ENCODE measurements around the gene PLB1. TPM values are rescaled to one million over a fixed set of nuclear protein-coding genes. Genes with fewer than 3 reads are reported as not detected.

The PLB1 gene
- total RNA-seq, 4 donors from 2014 or later = 1.1 to 6.5 (median 2.3) TPM

DNA sequence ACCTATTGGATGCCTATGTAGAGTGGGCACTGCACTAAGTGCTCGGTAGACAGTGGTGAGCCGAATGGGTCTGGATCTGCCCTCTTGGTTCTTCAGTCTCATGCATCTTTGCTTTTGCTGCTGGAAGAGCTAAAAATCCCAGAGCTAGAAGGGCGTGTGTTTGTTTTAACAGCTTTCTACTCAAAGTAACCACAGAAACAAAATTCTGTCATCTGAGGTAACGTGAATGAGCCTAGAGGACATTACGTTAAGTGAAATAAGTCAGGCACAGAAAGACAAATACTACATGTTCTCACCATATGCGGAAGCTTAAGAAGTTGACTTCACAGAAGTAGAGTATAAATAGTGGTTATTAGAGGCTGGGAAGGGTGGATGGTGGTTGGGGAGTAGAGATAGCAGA lies 119.8 kb downstream of the PLB1 start:
- intact Hi-C loops (cut with DNase I) = no loop called here
- Histone ChIP-seq H3K4me3 (no peak overlapping the region), H3K27ac (peak overlapping the region in 3 of 4 donors; percentile 82 to 88 (median 88)), H3K4me1 (peaks cover 17 to 87% (median 30%) of the 10 kb centered on the region in 3 donors), H3K9me3 (no peaks in the 10 kb centered on the region), H3K27me3 (no peaks in the 10 kb centered on the region), H3K36me3 (no peaks in the 10 kb centered on the region)
- DNase-seq = no peak
- no peak for TF ChIP-seq POLR2A (IDR thresholded peaks at IDR 0.05)
- TF ChIP-seq, protein P1, sequence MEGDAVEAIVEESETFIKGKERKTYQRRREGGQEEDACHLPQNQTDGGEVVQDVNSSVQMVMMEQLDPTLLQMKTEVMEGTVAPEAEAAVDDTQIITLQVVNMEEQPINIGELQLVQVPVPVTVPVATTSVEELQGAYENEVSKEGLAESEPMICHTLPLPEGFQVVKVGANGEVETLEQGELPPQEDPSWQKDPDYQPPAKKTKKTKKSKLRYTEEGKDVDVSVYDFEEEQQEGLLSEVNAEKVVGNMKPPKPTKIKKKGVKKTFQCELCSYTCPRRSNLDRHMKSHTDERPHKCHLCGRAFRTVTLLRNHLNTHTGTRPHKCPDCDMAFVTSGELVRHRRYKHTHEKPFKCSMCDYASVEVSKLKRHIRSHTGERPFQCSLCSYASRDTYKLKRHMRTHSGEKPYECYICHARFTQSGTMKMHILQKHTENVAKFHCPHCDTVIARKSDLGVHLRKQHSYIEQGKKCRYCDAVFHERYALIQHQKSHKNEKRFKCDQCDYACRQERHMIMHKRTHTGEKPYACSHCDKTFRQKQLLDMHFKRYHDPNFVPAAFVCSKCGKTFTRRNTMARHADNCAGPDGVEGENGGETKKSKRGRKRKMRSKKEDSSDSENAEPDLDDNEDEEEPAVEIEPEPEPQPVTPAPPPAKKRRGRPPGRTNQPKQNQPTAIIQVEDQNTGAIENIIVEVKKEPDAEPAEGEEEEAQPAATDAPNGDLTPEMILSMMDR (IDR thresholded peaks at IDR 0.05) = no peak
- 70 to 84% methylated on average over 6 of the region's 6 CpGs for WGBS, 2 donors

DNA sequence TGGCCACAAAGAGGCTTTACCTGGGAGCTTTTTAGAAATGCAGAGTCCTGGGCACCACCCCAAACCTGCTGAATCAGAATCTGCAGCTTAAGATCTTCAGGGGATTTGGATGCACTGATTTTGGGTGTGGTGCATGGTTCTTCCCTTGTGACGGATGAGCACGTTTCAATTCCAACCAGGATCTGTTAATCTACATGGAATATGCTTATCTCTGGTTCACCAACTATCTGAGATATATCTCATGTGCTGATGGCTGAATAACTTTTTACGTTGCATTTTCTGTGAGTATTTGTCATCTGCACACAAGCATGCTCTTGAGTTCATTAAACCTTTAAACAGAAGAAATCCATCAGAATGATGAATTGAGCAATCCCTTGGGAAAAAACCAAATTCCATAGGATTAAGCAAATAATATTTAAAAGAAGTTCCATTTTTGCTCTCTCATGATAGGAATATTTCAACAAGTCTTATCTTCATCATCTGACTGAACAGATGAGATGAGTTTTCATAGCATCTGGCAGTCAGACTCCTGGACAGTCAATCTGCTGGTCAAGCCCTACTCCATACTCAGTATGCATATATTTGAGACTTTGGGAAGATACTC lies 120.6 kb downstream of the PLB1 start:
- Histone ChIP-seq H3K27ac (peak overlapping the region in 2 of 4 donors; percentile 88), H3K27me3 (no peaks in the 10 kb centered on the region), H3K9me3 (no peaks in the 10 kb centered on the region), H3K4me1 (peaks cover 24 to 88% (median 33%) of the 10 kb centered on the region in 3 donors), H3K36me3 (no peaks in the 10 kb centered on the region), H3K4me3 (no peak overlapping the region)
- intact Hi-C loops (cut with DNase I) = no loop called here
- no peak for DNase-seq
- 31 to 34% methylated on average over 3 of the region's 3 CpGs for WGBS, 2 donors
- TF ChIP-seq, protein P1 (IDR thresholded peaks at IDR 0.05) = no peak
- no peak for TF ChIP-seq POLR2A (IDR thresholded peaks at IDR 0.05)

DNA sequence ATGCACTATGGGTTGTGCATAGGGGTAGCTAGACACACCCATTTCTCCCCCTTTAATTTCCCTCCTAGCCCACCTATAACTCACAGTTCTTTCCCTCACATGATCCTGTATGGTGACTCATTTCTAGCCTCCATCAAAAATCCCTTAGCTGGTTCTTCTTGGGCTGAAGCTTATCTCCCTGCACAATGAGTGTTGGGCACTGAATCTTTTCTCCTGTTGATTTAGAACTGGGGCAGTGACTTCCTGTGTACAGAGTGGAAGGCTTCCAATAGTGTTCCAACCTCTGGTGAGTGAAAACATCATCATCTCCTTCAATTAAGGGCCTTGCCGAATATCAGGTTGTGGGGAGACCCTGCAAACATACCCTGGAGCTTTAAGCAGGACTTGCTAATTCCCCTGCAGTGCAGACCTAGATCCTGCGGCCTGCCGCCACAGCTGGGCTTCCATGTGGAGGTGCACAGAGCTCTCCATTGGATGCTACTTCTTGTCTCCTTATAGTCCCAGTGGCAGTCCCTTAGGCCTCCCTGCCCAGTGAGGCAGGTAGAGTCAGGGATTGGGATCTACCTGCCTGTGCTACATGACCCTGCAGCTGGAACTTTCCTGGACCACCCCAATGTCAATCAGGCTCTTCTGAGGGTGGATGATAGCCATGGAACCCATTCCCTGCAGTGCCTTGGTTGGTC lies 121.8 kb downstream of the PLB1 start:
- no peak overlapping the region for H3K4me3 ChIP-seq
- 91 to 100% methylated on average over 3 of the region's 3 CpGs for whole genome bisulfite sequencing, 2 donors
- no peak for DNase-seq
- no peaks in the 10 kb centered on the region for H3K9me3 ChIP-seq
- no peaks in the 10 kb centered on the region for H3K27me3 ChIP-seq
- no peak for TF ChIP-seq POLR2A (IDR thresholded peaks at IDR 0.05)
- no peaks in the 10 kb centered on the region for H3K36me3 ChIP-seq
- peaks cover 24 to 99% (median 42%) of the 10 kb centered on the region in 3 donors for H3K4me1 ChIP-seq
- intact Hi-C loops (cut with DNase I) = no loop called here
- H3K27ac ChIP-seq = peak overlapping the region; percentile 24 to 90 (median 35)

DNA sequence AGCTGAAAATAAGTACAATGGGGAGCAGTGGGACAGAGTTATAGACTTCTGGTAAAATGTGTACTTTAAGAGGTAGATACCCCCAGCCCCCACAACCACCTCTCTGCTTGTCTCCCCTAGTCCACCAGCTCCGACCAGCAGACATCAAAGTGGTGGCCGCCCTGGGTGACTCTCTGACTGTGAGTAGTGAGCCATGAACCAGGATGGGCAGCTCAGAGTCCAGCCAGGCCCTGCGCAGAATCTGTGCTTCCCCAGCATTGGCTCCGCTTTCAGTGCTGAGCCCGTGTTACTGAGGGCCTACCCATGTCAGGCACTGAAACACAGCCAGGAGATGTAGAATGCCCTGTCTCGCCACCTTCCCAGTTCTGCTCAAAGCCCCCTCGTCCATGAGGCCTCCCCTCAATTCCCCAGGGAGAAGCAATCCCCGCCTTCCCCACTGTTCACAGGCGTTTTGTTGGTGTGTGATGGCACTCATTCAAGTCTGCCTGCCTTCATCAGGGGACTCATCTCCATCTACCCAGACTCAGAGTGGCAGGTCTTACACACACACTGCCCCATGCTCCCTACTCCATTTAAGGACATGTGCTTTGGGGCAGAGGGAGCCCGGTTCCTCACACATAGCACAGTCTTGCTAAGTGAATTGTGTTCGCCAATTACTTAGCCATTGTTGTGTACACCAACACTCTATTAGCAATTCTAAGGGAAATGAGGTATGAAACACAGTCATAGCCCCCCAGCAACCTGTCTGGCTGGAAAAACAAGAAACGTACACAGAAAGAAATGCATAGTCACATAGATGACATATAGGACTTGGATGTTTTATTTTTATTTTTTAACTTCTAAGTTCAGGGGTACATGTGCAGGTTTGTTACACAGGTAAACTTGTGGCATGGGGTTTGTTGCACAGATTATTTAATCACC lies 122.6 kb downstream of the PLB1 start:
- Histone ChIP-seq H3K27ac (peak overlapping the region; percentile 24 to 93 (median 66)), H3K36me3 (no peaks in the 10 kb centered on the region), H3K27me3 (no peaks in the 10 kb centered on the region), H3K9me3 (no peaks in the 10 kb centered on the region), H3K4me3 (no peak overlapping the region), H3K4me1 (peaks cover 20 to 99% (median 39%) of the 10 kb centered on the region in 3 donors)
- DNase-seq = no peak
- WGBS, 2 donors = 79 to 92% methylated on average over 10 to 12 of the region's 12 CpGs
- intact Hi-C loops (cut with DNase I) = no loop called here
- TF ChIP-seq POLR2A (IDR thresholded peaks at IDR 0.05) = no peak
- TF ChIP-seq, protein P1 (IDR thresholded peaks at IDR 0.05) = no peak

DNA sequence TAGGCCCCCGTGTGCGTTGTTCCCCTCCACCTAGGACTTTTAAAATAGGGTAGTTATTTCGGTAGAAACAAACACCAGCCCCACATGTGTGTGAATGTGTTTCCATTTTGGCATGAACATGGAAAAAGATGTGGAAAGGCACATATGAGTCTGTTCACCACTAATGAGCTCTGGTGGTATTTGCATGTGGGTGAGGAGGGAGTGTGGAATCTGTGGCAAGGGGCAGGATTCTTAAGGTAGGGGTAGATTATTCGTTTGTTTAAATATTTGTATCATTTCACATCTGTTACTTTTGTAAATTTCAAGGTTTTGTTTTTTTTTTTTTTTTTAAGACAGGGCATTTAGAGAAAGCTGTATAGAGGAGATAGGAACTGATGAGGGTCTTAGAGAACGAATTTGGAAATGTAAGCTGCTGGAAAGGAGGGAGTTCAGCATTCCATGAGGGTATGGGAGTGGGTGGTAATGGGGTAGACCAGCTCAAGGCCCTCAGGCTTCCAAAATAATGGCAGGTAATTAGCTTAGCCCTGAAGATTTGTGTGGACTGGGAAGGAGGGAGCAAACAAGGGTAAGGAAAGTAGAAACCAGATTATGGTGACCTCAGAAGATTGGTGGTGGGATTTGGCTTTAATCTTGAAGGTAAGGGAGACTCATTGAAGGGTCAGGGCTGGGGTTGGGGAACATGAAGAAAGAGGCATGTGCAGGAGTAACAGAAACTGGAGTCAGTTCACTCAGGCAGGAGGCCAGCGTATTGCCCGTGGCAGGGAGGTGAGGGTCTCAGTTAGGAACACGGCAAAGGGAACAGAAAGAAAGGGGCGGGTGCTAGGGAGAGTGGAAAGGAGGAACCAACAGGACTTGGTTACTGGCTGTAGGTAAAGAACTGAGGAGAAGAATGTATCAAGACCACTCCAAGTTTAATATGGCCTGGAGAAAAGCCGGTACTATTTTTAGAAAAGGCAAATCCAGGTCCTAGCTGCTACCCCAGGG lies 123.6 kb downstream of the PLB1 start:
- no peak for DNase-seq
- no peaks in the 10 kb centered on the region for H3K9me3 ChIP-seq
- H3K36me3 ChIP-seq = no peaks in the 10 kb centered on the region
- TF ChIP-seq POLR2A (IDR thresholded peaks at IDR 0.05) = no peak
- TF ChIP-seq, protein P1 (IDR thresholded peaks at IDR 0.05) = no peak
- H3K4me1 ChIP-seq = peaks cover 20 to 92% (median 35%) of the 10 kb centered on the region in 3 donors
- no peak overlapping the region for H3K4me3 ChIP-seq
- no peaks in the 10 kb centered on the region for H3K27me3 ChIP-seq
- H3K27ac ChIP-seq = peak overlapping the region; percentile 43 to 96 (median 92)
- 71 to 74% methylated on average over 10 of the region's 10 CpGs for WGBS, 2 donors
- intact Hi-C loops (cut with DNase I) = no loop called here

Data from esophagus squamous epithelium (tissue), 5 donors.